Stomach (tissue), 9 donors: ENCODE measurements around the gene GOLT1A. TPM values are rescaled to one million over a fixed set of nuclear protein-coding genes. Genes with fewer than 3 reads are reported as not detected.
"Not testable (repeated sequence)": the region's sequence is repeated elsewhere in the genome, so short reads cannot be mapped to it uniquely, and the experiment has no call there.

ENCODE experiments used
- DNase-seq, 2 donors: peaks; one replicate each; pipeline versions ENCODE4 v3.0.0 to v3.0.0-alpha.2; 2013 to 2019
- H3K27ac ChIP-seq, 5 donors: fragments of 200-600 bp in 4 of 5; sonication (generic) in 4 of 5; one replicate each; pipeline ENCODE4 v1.5.1; 2013 to 2019; ENCODE audit warnings: mild to moderate bottlenecking in 1 of 5, moderate library complexity in 1 of 5
- H3K27me3 ChIP-seq, 3 donors: fragments of 200-600 bp; sonication (generic); one replicate each; pipeline ENCODE4 v1.5.1; 2017 to 2019; ENCODE audit warnings: mixed run types in 1 of 3
- H3K36me3 ChIP-seq, 4 donors: fragments of 200-600 bp; sonication (generic); 1 replicate in 3 of 4; 2 replicates in 1 of 4; pipeline ENCODE4 v1.5.1; 2016 to 2019
- H3K4me1 ChIP-seq, 4 donors: fragments of 200-600 bp; sonication (generic); one replicate each; pipeline ENCODE4 v1.5.1; 2016 to 2019
- H3K4me3 ChIP-seq, 4 donors: fragments of 200-600 bp; sonication (generic) in 3 of 4; one replicate each; pipeline ENCODE4 v1.5.1; 2016 to 2019; ENCODE audit warnings: mild to moderate bottlenecking in 1 of 4
- H3K9me3 ChIP-seq, 4 donors: fragments of 200-600 bp; sonication (generic); one replicate each; pipeline ENCODE4 v1.5.1; 2016 to 2019
- EP300 ChIP-seq: sonication (generic); formaldehyde crosslinking; IDR thresholded peaks from one replicate; pipeline ENCODE4 v1.6.1; 2017; ENCODE audit warnings: antibody characterized with exemption
- POLR2A ChIP-seq, 4 donors: fragments of 450-650 bp; IDR thresholded peaks; one replicate each; pipeline ENCODE4 v1.6.1; 2016; ENCODE audit warnings: antibody characterized with exemption in 4 of 4, control low read depth in 2 of 4, mild to moderate bottlenecking in 1 of 4, moderate library complexity in 1 of 4
- POLR2AphosphoS5 ChIP-seq, 3 donors: sonication (generic); formaldehyde crosslinking; IDR thresholded peaks; one replicate each; pipeline ENCODE4 v1.6.1; 2016; ENCODE audit warnings: antibody characterized with exemption in 3 of 3
- WGBS, 5 donors: extraction: QIAGEN DNeasy Blood & Tissue Kit in 3 of 5; methylation state at CpG; one replicate each; pipeline versions ENCODE4 v1.1.5 to v1.1.7; 2013 to 2018; 5-methylcytosine and 5-hydroxymethylcytosine counted together
- intact Hi-C: fragments of 100-400 bp; cut with DNase I; formaldehyde crosslinking; loops from one replicate; pipeline ENCODE4 v1.15.1; 2023; ENCODE audit warnings: low total_unique reads
- polyA plus RNA-seq, 3 donors: library from polyadenylated mRNA; stranded (reverse); fragments of 200-250 nt; gene quantifications; one replicate each; pipeline ENCODE4 v1.2.3, GENCODE V29; 2013
- total RNA-seq, 5 donors: library from RNA; depleted of rRNA; stranded (reverse); fragments of >200 nt; gene quantifications; one replicate each; pipeline versions ENCODE4 v1.1.0 to v1.2.3, GENCODE V29; 2014 to 2016
- TF ChIP-seq, protein P1 (sequence below), 7 experiments: fragments of 450-650 bp in 4 of 7; fragments of 200-600 bp in 3 of 7; sonication (generic) in 3 of 7; IDR thresholded peaks; one replicate each; pipeline ENCODE4 v1.5.1; 2016 to 2019; ENCODE audit warnings: antibody characterized with exemption in 7 of 7, control low read depth in 2 of 7, mild to moderate bottlenecking in 1 of 7
- donor health status: healthy with polysubstance abuse.
- donor health status: Bipolar disorder and iron deficiency.
- donor health status: healthy.

Gene GOLT1A
- total and polyA plus RNA-seq, 8 donors, result 1.8 to 16.6 (median 6.9) TPM; not detected in 2

DNA sequence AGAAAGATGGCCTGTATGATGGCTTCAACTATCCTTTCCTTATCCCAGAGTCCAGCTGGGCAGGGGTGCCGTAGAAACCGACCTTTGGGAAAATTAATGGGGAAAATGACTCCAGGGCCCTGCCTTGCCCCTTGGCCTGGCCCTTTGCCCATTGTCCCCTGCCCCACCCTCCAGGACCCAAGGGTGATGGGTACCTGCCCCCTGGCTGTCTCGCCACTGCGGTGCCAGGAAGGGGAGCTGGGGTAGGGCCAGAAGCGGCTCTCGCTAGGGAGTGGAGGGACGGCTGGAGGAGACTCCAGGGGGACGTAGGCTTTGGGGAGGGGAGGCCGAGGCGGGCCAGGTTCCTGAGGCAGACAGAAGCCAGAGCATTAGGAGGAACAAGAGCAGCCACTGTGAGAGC, 29.1 kb upstream of the GOLT1A start:
- H3K27me3 ChIP-seq, result no peaks in the 10 kb centered on the region
- H3K36me3 ChIP-seq, result peaks cover 32 to 100% (median 98%) of the 10 kb centered on the region in 4 donors
- no peaks in the 10 kb centered on the region for H3K4me1 ChIP-seq
- H3K27ac ChIP-seq, result no peak overlapping the region
- TF ChIP-seq, protein P1, sequence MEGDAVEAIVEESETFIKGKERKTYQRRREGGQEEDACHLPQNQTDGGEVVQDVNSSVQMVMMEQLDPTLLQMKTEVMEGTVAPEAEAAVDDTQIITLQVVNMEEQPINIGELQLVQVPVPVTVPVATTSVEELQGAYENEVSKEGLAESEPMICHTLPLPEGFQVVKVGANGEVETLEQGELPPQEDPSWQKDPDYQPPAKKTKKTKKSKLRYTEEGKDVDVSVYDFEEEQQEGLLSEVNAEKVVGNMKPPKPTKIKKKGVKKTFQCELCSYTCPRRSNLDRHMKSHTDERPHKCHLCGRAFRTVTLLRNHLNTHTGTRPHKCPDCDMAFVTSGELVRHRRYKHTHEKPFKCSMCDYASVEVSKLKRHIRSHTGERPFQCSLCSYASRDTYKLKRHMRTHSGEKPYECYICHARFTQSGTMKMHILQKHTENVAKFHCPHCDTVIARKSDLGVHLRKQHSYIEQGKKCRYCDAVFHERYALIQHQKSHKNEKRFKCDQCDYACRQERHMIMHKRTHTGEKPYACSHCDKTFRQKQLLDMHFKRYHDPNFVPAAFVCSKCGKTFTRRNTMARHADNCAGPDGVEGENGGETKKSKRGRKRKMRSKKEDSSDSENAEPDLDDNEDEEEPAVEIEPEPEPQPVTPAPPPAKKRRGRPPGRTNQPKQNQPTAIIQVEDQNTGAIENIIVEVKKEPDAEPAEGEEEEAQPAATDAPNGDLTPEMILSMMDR (IDR thresholded peaks at IDR 0.05), result no peak
- TF ChIP-seq EP300 (no peak), POLR2A (IDR thresholded peaks at IDR 0.05) (no peak), POLR2AphosphoS5 (IDR thresholded peaks at IDR 0.05) (no peak)
- DNase-seq, result no peak
- no peak overlapping the region for H3K4me3 ChIP-seq
- no peaks in the 10 kb centered on the region for H3K9me3 ChIP-seq
- intact Hi-C loops, result no loop called here
- WGBS, 5 donors, result 82 to 92% (median 91%) methylated on average over 10 of the region's 10 CpGs

GRCh38 chr1:204241914-204242313, 28.1 kb upstream of the GOLT1A start:
- DNase-seq, result no peak
- no peak overlapping the region for H3K4me3 ChIP-seq
- no peak overlapping the region for H3K27ac ChIP-seq
- intact Hi-C loops, result no loop called here
- TF ChIP-seq, protein P1 (IDR thresholded peaks at IDR 0.05), result no peak
- TF ChIP-seq POLR2A (IDR thresholded peaks at IDR 0.05), result no peak
- no peak for TF ChIP-seq POLR2AphosphoS5 (IDR thresholded peaks at IDR 0.05)
- no peak for TF ChIP-seq EP300
- H3K4me1 ChIP-seq, result no peaks in the 10 kb centered on the region
- H3K27me3 ChIP-seq, result no peaks in the 10 kb centered on the region
- H3K36me3 ChIP-seq, result peaks cover 25 to 100% (median 98%) of the 10 kb centered on the region in 4 donors
- WGBS, 5 donors, result 81 to 95% (median 91%) methylated on average over 5 of the region's 5 CpGs
- H3K9me3 ChIP-seq, result no peaks in the 10 kb centered on the region

DNA sequence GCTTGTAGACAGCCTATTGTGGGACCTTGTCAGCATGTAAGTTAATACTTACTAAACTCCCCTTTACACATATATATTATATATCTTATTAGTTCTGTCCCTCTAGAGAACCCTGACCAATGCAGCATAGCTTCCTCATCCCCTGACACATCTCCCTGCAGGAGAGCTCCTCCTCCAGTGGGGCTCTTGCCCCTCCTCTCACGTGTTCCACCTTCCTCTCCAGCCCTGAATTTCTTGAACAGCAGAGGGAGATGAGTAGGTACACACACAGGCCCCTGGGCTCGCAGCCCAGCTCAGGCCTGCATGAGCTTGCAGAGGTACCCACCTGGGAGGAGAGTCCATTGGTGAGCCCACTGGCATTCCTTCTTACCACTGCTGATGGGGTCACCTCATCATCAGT, 27.3 kb upstream of the GOLT1A start:
- H3K36me3 ChIP-seq, result peaks cover 20 to 100% (median 98%) of the 10 kb centered on the region in 4 donors
- WGBS, 5 donors, result 39 to 57% (median 44%) methylated on average over 2 of the region's 2 CpGs
- H3K4me3 ChIP-seq, result no peak overlapping the region
- TF ChIP-seq EP300 (no peak), POLR2AphosphoS5 (IDR thresholded peaks at IDR 0.05) (no peak), POLR2A (IDR thresholded peaks at IDR 0.05) (no peak)
- TF ChIP-seq, protein P1 (IDR thresholded peaks at IDR 0.05), result no peak
- no peaks in the 10 kb centered on the region for H3K9me3 ChIP-seq
- DNase-seq, result no peak
- H3K27ac ChIP-seq, result no peak overlapping the region
- H3K4me1 ChIP-seq, result no peaks in the 10 kb centered on the region
- no peaks in the 10 kb centered on the region for H3K27me3 ChIP-seq
- intact Hi-C loops, result no loop called here

GRCh38 chr1:204240233-204240632, 26.4 kb upstream of the GOLT1A start:
- DNase-seq, result no peak
- H3K36me3 ChIP-seq, result peaks cover 20 to 100% (median 98%) of the 10 kb centered on the region in 4 donors

GRCh38 chr1:204239401-204239800, 25.6 kb upstream of the GOLT1A start:
- H3K9me3 ChIP-seq, H3K4me3 ChIP-seq, H3K4me1 ChIP-seq, intact Hi-C loops, H3K27me3 ChIP-seq, DNase-seq, H3K27ac ChIP-seq: not testable (repeated sequence)
- H3K36me3 ChIP-seq, result peaks cover 13 to 98% (median 95%) of the 10 kb centered on the region in 4 donors
- WGBS, 5 donors, result 71 to 88% (median 73%) methylated on average over 3 of the region's 3 CpGs

More at GRCh38 chr1:204240233-204240632, 26.4 kb upstream of the GOLT1A start:
- no peaks in the 10 kb centered on the region for H3K4me1 ChIP-seq
- intact Hi-C loops, result no loop called here
- H3K4me3 ChIP-seq, result no peak overlapping the region
- H3K27me3 ChIP-seq, result no peaks in the 10 kb centered on the region
- WGBS, 5 donors, result 69 to 88% (median 77%) methylated on average over 1 of the region's 1 CpG
- no peaks in the 10 kb centered on the region for H3K9me3 ChIP-seq
- TF ChIP-seq POLR2A (IDR thresholded peaks at IDR 0.05) (no peak), EP300 (no peak), POLR2AphosphoS5 (IDR thresholded peaks at IDR 0.05) (no peak)
- TF ChIP-seq, protein P1 (IDR thresholded peaks at IDR 0.05), result no peak
- no peak overlapping the region for H3K27ac ChIP-seq

DNA sequence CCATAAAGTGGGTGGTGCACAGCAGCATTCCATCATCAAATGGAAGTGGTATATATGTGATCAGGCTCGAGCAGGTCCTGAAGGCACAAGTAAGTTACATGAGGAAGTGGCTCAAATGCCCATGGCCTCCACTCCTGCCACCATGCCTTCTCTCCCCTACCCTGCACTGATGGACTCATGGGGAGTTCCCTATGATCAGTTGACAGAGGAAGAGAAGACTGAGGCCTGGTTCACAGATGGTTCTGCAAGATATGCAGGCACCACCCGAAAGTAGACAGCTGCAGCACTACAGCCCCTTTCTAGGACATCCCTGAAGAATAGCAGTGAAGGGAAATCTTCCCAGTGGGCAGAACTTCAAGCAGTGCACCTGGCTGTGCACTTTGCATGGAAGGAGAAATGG, 24.7 kb upstream of the GOLT1A start:
- peaks cover 19 to 98% (median 96%) of the 10 kb centered on the region in 4 donors for H3K36me3 ChIP-seq
- H3K27me3 ChIP-seq, H3K4me3 ChIP-seq, H3K4me1 ChIP-seq, DNase-seq, H3K27ac ChIP-seq, H3K9me3 ChIP-seq, intact Hi-C loops: not testable (repeated sequence)
- WGBS, 5 donors, result 67 to 93% (median 83%) methylated on average over 1 to 2 of the region's 2 CpGs

DNA sequence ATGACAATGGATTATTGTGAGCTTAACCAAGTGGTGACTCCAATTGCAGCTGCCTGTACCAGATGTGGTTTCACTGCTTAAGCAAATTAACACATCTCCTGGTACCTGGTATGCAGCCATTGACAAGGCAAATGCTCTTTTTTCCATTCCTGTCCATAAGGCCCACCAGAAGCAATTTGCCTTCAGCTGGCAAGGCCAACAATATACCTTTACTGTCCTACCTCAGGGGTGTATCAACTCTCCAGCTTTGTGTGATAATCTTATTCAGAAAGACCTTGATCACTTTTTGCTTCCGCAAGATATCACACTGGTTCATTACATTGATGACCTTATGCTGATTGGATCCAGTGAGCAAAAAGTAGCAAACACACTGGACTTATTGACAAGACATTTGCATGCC, 23.7 kb upstream of the GOLT1A start:
- H3K4me1 ChIP-seq, DNase-seq, H3K27ac ChIP-seq, H3K9me3 ChIP-seq, intact Hi-C loops, H3K4me3 ChIP-seq, H3K27me3 ChIP-seq: not testable (repeated sequence)
- peaks cover 21 to 98% (median 93%) of the 10 kb centered on the region in 4 donors for H3K36me3 ChIP-seq
- 91 to 100% (median 95%) methylated on average over 1 of the region's 1 CpG for WGBS, 5 donors
